Non-pigmented ciliary epithelial cell (primary cell): ENCODE measurements around the gene CAPN8.
A peak's percentile ranks its signal among the peaks of the same experiment; 100 is the strongest.

Experiments used
- DNase-seq: peaks from one replicate; pipeline ENCODE4 v3.0.0-alpha.2; 2010; ENCODE audit warnings: low read depth

Gene CAPN8

GRCh38 chr1:223654083-223654482 lies 11.4 kb downstream of the CAPN8 start:
- no peak for DNase-seq

- no peak for DNase-seq
Measured at GRCh38 chr1:223653431-223653830, 12.1 kb downstream of the CAPN8 start.

- DNase-seq = no peak
Measured at GRCh38 chr1:223653015-223653414, 12.5 kb downstream of the CAPN8 start.

DNA sequence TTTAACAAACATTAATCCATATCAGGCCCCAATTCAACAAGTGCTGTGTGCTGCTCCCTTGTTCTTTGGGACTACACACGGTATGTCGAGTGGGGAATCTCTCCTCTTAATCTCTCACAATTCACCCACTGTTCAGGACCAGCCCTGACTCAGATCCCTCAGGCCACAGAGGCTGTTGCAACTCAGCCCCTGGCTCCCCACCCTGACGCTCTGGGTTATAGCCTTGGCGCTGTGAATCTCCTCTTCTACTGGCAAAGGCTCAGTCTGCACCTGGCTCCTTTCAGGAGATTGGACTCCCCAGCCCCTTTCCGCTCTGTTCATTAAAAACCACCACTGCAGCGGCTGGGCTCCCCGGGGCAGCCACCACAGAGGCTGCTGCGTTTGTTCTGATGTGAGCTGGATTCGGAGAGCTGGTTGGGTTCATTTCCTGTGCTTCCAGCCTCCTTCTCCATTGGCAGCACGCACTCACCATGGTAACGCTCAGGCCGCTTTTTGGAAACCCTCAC lies 13.0 kb downstream of the CAPN8 start:
- DNase-seq = no peak

- DNase-seq = no peak
Measured at GRCh38 chr1:223651291-223651991, 14.1 kb downstream of the CAPN8 start.

- no peak for DNase-seq
Measured at GRCh38 chr1:223650465-223650864, 15.0 kb downstream of the CAPN8 start.

DNA sequence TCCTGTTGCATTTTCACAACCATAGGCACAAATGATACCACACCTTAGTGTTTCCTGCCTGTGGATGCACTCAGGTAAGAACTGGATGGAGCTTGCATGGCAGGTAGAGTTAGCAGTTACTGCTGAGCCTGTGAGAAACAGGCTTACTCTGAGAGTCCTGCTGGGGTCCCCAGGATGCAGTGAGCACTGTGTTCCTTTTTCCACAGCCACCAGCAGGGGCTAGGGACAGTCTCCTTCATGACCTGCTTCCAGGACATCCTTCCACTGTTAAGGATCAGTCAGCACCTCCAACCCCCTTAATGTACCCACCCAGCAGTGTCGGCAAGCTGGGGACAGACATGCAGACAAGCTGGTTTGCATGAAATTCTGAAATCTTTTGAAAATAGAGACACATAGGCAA lies 16.3 kb downstream of the CAPN8 start:
- no peak for DNase-seq

- no peak for DNase-seq
Measured at GRCh38 chr1:223647249-223647648, 18.3 kb downstream of the CAPN8 start.

DNA sequence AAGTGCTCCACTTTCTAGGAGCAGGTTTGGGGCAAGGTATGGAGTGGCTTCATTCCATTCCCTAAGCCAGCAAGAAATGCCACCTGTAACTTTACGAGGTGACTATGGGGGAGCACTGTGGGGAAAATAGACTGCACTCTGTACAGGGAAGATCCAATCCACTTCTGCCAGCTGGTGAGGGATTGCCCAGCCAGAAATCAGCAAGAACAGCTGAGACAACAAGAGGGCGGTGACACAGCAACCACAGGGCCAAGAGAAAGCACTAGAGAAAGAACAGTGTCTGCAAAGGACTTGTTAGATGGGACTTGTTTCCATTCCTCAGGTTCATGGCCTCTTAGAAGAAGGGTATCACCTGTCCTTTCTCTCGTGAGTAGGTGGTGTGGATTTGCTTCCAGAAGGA lies 19.6 kb downstream of the CAPN8 start:
- DNase-seq = no peak

DNA sequence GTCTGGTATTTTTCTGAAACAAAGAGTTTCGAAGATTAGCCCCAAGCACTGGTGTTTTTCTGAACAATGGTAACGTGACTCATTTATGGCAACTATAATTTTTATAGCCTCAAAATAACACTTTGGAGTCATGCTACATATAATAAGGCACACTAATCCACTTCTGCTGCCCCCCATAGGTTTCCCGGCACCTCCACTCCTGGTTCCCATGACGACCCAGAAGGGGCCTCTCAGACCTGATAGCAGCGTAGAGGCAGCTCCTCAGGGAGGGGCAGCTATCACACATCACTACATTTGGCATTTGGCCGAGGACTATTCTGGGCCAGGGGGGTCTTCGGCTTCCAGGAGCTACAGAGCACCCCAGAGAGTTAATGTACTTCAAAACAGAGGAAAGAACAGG lies 23.3 kb downstream of the CAPN8 start:
- no peak for DNase-seq

- DNase-seq = no peak
Measured at GRCh38 chr1:223641523-223642039, 23.9 kb downstream of the CAPN8 start.

GRCh38 chr1:223639331-223639749 lies 26.2 kb downstream of the CAPN8 start:
- DNase-seq = no peak

GRCh38 chr1:223635236-223635635 lies 30.3 kb downstream of the CAPN8 start:
- DNase-seq = no peak

GRCh38 chr1:223634423-223634822 lies 31.1 kb downstream of the CAPN8 start:
- no peak for DNase-seq

- no peak for DNase-seq
Measured at GRCh38 chr1:223631956-223632355, 33.5 kb downstream of the CAPN8 start.

DNA sequence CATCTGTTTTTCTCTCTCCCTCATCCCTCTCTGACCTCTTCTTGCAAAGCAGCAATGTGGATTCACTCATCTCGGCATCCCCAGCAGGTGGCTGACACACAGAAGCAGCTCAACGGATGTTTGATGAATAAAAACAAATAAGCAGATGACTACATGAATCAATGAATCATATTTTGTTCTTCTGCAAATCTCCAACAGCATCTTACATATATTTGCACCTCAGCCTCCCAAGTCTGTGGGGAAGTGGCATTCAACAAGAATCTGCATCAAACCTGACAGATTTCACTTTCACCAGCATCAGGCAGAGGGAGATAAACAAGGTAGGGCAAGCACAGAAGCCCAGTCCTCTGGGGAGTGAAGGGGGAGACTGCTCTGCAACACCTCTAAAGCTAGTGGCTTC lies 34.0 kb downstream of the CAPN8 start:
- DNase-seq = peak; percentile 11

DNA sequence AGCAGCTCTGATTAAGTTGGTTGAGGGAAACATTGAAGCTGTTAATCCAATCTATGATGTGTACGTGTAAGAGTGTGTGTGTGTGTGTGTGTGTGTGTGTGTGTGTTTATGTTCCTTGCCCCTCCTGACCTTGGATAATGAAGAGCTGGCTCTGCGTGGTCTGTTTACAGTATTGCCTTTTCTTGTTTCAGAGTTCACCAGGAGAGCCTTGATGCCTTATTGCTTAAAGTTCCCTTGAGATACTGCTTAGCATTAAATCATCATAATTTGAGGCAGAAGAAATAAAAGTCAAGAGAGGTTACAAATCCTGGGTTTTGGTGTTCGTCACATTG lies 36.4 kb downstream of the CAPN8 start:
- no peak for DNase-seq

DNA sequence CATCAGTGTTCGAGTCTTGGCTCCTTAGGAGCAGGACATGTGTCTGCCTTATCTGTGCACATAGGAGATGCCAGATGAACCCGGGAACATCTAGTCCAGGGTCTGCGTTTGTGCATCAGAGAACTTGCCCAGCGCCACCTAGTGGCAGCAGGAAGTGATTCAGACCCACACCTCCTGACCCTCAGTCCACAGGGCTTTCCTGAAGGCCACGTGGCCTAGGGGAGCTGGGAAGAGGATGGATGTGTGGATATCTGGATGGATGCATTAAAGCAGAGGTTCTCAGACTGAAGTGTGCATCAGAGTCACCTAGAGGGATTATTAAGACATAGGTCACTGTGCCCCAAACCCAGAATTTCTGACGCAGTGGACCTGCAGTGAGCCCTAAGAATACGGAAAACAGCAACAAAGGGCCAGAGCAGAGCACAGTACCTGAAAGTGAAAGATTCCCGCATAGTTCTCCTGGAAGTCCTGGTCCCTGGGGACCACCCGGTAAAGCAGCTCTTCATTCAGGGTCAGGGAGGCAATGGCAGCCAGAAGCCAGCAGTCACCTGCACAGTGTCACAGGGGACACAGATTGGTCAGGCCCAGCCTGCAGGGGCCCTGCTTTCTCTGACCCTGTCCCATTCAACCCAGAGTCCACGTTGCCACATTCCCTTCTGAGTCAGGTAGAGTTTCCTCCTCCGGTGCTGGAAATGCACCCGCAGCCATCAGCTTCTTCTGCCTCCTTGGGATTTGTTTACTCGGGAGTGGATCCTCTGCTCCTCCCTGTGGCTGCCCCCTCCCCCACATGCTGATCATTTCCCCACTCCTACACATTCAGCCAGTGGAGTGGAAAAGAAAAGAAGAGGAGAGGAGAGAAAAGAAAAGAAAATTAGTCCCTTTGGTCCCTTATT lies 37.0 kb downstream of the CAPN8 start:
- no peak for DNase-seq

- DNase-seq = no peak
Measured at GRCh38 chr1:223622132-223622842, 43.2 kb downstream of the CAPN8 start.

DNA sequence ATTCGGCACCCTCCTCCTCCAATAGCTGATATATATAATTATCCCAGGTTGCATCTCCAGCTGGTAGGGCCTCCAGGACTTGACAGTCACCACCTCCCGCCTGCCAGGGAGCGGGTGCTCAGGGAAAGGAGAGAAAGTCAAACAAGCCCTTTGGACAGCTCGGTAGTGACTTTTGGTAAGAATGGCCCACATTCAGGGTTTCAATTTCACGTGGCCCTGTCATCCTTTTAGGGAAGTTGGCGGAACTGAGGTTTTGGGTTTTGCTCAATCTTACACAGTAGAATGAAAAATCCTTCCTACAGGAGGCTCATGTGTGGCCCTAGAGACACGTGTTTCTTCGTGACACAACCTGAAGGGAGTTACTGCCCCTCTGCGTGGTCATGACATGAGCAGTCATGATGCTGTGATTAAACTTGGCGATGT lies 44.2 kb downstream of the CAPN8 start:
- DNase-seq = no peak

DNA sequence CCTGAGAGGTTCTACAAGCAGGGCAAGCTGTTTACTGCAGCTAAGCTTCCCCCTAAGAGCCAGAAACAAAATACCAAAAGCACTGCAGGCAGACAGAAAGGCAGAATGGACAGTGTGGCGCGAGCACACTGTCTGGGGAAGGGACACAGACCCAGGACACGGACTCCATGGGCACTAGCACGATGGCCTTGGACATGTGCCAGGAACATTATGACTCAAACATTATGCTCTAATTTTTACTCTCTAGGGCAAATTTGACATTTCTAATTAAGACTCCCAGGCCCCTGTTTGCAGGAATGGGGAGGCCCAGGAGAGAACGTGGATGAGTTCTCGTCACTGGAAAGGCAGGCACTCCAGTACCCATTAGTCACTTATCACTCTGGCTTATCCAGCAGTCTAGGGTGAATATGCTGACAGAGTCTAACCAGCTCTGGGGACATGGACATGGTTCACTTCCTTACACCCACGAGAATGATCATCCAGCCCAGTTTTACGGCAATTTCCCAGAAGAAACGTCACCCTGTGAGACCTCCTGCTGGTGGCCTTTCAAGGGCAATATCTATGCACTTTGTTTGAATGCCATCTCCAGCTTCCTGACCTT lies 45.1 kb downstream of the CAPN8 start:
- no peak for DNase-seq

GRCh38 chr1:223618680-223619079 lies 46.8 kb downstream of the CAPN8 start:
- DNase-seq = no peak
